GM18951 (cell line): ENCODE results near the gene ZNF628.
"Not testable (repeated sequence)": the region's sequence is repeated elsewhere in the genome, so short reads cannot be mapped to it uniquely, and the experiment has no call there.

Experiments used
- POLR2A ChIP-seq: IDR thresholded peaks from 4 replicates; pipeline ENCODE4 v1.6.1; 2011; ENCODE audit warnings: mild to moderate bottlenecking; ENCODE audit not compliant: insufficient read length, insufficient read depth; ENCODE audit errors: extremely low read depth
- in situ Hi-C: fragments of 300-500 bp; cut with MboI; formaldehyde crosslinking; loops from one replicate; pipeline ENCODE4 v1.12.0; 2022; ENCODE audit warnings: low sequenced_read_pairs, mixed read lengths, inconsistent platforms; ENCODE audit not compliant: unreplicated experiment

The ZNF628 gene

GRCh38 chr19:55443045-55443823 is 33.2 kb upstream of the ZNF628 start, which contains the start of gene SHISA7:
Gene SHISA7, minus strand, starts transcription at chr19:55443300. Its CDS starts 437 bp downstream, at chr19:55442863.
- in situ Hi-C loops, result no loop called here
- TF ChIP-seq POLR2A, result no peak

- TF ChIP-seq POLR2A, result no peak
- in situ Hi-C loops, result no loop called here
These were observed 32.5 kb upstream of the ZNF628 start for GRCh38 chr19:55443824-55444480.

- TF ChIP-seq POLR2A, result no peak
- in situ Hi-C loops, result no loop called here
These were observed 31.8 kb upstream of the ZNF628 start for GRCh38 chr19:55444646-55445045.

- in situ Hi-C loops, result no loop called here
- TF ChIP-seq POLR2A, result no peak
These were observed 30.4 kb upstream of the ZNF628 start for GRCh38 chr19:55446060-55446459.

- in situ Hi-C loops, result no loop called here
These were observed 28.8 kb upstream of the ZNF628 start for GRCh38 chr19:55447421-55448174.

GRCh38 chr19:55448175-55448490 is 28.3 kb upstream of the ZNF628 start:
- in situ Hi-C loops, result not testable (repeated sequence)

More at GRCh38 chr19:55447421-55448174, 28.8 kb upstream of the ZNF628 start:
- TF ChIP-seq POLR2A, result no peak

- in situ Hi-C loops, result no loop called here
- TF ChIP-seq POLR2A, result no peak
These were observed 26.9 kb upstream of the ZNF628 start for GRCh38 chr19:55449469-55449868.

- in situ Hi-C loops, result no loop called here
- TF ChIP-seq POLR2A, result no peak
These were observed 25.1 kb upstream of the ZNF628 start for GRCh38 chr19:55451163-55451964.

GRCh38 chr19:55451965-55452748 is 24.3 kb upstream of the ZNF628 start:
- in situ Hi-C loops, result no loop called here
- no peak for TF ChIP-seq POLR2A

GRCh38 chr19:55452749-55453346 is 23.6 kb upstream of the ZNF628 start:
- TF ChIP-seq POLR2A, result no peak
- in situ Hi-C loops, result no loop called here

- in situ Hi-C loops, result no loop called here
- no peak for TF ChIP-seq POLR2A
These were observed 22.7 kb upstream of the ZNF628 start for GRCh38 chr19:55453511-55454260.
